ENCODE results near the gene GMDS. TPM values are rescaled to one million over a fixed set of nuclear protein-coding genes. Genes with fewer than 3 reads are reported as not detected.

GMDS gene
- total and polyA plus RNA-seq, 11 donors, result 4.5 to 10.7 (median 7.0) TPM

DNA sequence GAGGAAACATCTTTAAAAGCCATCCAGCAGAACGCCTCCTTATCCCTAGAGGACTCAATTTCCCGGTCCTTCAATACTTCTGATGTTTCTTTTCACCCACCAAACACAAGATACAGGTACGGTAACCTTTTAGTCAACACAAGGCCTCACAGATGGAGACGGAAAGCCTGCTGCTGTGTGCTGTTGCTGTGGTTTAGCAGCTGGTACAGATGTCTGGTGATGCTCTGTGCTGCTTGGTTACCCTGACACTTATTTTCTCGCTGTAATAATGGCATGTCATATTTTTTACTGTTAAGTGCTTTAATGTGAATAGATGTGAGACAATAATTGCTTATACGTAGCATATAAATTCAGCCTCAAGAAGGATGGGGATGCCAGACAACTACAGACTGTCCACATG, 25.3 kb downstream of the GMDS start:
- WGBS, 4 donors, result 79 to 86% (median 81%) methylated on average over 6 of the region's 6 CpGs
- intact Hi-C loops (cut with DNase I), result no loop called here

DNA sequence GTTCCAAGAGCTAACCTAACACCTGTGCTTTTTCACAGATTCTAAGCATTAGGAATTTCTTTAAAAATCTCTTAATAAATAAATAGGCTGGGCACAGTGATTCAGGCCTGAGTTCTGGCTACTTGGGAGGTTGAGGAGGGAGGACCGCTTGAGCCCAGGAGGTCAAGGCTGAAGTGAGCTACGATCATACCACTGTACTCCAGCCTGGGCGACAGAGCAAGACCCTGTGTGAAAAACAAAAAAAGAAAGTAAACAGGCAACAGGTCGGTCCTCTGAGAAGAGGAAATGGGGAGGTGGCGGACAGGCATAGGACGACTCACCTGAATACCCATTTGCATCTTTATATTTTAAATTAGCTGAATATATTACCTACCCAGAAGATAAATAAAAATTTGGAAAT, 26.5 kb downstream of the GMDS start:
- no peaks in the 10 kb centered on the region for H3K27me3 ChIP-seq
- no peaks in the 10 kb centered on the region for H3K9me3 ChIP-seq
- ATAC-seq, result no peak
- DNase-seq, result no peak
- intact Hi-C loops (cut with DNase I), result loop anchor here in 3 of 10 donors (10.0 kb wide), 2 partner anchors 136 to 416 kb away; no protein-coding TSS in a partner anchor
- 89 to 95% (median 93%) methylated on average over 6 of the region's 6 CpGs for WGBS, 4 donors
- TF ChIP-seq, protein P1, sequence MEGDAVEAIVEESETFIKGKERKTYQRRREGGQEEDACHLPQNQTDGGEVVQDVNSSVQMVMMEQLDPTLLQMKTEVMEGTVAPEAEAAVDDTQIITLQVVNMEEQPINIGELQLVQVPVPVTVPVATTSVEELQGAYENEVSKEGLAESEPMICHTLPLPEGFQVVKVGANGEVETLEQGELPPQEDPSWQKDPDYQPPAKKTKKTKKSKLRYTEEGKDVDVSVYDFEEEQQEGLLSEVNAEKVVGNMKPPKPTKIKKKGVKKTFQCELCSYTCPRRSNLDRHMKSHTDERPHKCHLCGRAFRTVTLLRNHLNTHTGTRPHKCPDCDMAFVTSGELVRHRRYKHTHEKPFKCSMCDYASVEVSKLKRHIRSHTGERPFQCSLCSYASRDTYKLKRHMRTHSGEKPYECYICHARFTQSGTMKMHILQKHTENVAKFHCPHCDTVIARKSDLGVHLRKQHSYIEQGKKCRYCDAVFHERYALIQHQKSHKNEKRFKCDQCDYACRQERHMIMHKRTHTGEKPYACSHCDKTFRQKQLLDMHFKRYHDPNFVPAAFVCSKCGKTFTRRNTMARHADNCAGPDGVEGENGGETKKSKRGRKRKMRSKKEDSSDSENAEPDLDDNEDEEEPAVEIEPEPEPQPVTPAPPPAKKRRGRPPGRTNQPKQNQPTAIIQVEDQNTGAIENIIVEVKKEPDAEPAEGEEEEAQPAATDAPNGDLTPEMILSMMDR (IDR thresholded peaks at IDR 0.05), result no peak
- no peak for TF ChIP-seq POLR2A (IDR thresholded peaks at IDR 0.05)
- peaks cover 0 to 11% (median 4%) of the 10 kb centered on the region in 12 donors for H3K4me1 ChIP-seq
- no peak overlapping the region for H3K27ac ChIP-seq
- H3K4me3 ChIP-seq, result no peak overlapping the region
- H3K36me3 ChIP-seq, result no peaks in the 10 kb centered on the region

More for the DNA sequence above, 25.3 kb downstream of the GMDS start:
- Histone ChIP-seq H3K27ac (no peak overlapping the region), H3K27me3 (no peaks in the 10 kb centered on the region), H3K4me1 (peaks cover 0 to 11% (median 4%) of the 10 kb centered on the region in 12 donors), H3K9me3 (no peaks in the 10 kb centered on the region), H3K36me3 (no peaks in the 10 kb centered on the region), H3K4me3 (no peak overlapping the region)
- ATAC-seq, result no peak
- TF ChIP-seq POLR2A (IDR thresholded peaks at IDR 0.05), result no peak
- TF ChIP-seq, protein P1 (IDR thresholded peaks at IDR 0.05), result no peak
- DNase-seq, result no peak

DNA sequence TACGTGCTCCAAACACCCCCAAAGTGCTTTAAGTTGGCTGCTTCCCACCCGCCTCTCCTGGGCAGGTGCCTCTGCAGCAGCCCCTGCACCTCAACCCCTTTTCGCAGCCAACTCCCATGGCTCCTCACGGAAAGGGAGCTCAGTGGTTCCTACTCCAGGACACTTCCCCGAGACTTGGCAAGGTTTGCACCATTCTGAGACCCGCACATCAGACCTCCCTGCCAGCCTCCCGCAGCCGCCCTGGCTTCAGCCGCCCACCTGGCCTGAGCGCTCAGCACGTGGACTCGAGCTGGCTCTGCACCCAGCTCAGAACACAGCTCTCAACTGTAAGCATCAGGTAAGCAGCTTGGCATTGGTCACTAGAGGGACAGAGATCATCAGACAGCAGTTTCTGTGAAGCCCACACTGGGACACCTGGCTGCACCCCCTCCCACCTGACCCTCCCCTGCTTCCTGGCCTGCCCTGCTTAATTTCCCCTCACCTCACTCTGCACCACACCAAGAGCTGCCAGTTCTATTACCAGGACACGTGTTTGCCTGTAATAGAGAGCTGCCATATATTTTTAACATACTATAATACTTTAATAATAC, 28.5 kb downstream of the GMDS start:
- Histone ChIP-seq H3K4me1 (peaks cover 0 to 4% (median 0%) of the 10 kb centered on the region in 12 donors), H3K36me3 (no peaks in the 10 kb centered on the region), H3K27me3 (no peaks in the 10 kb centered on the region), H3K27ac (no peak overlapping the region), H3K9me3 (no peaks in the 10 kb centered on the region), H3K4me3 (no peak overlapping the region)
- no peak for ATAC-seq
- no peak for TF ChIP-seq POLR2A (IDR thresholded peaks at IDR 0.05)
- TF ChIP-seq, protein P1 (IDR thresholded peaks at IDR 0.05), result no peak
- no peak for DNase-seq
- 94 to 96% (median 95%) methylated on average over 13 of the region's 13 CpGs for WGBS, 4 donors
- intact Hi-C loops (cut with DNase I), result loop anchor here in 3 of 10 donors (10.0 kb wide), 2 partner anchors 138 to 418 kb away; no protein-coding TSS in a partner anchor

DNA sequence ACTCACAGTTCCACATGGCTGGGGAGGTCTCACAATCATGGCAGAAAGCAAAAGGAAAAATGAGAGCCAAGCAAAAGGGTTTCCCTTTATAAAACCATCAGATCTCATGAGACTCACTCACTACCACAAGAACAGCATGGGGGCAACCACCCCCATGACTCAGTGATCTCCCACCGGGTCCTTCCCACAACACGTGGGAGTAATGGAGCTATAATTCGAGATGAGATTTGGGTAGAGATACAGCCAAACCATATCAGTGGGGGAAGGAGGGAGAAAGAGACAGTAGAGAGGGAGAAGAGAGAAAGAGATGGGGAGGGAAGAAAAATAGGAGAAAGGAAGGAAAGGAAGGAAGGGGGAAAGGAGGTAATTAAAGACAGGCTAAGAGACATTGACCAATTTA, 30.1 kb downstream of the GMDS start:
- no peaks in the 10 kb centered on the region for H3K36me3 ChIP-seq
- peaks cover 0 to 4% (median 0%) of the 10 kb centered on the region in 12 donors for H3K4me1 ChIP-seq
- H3K27me3 ChIP-seq, result no peaks in the 10 kb centered on the region
- no peaks in the 10 kb centered on the region for H3K9me3 ChIP-seq
- intact Hi-C loops (cut with DNase I), result loop anchor here in 3 of 10 donors (10.0 kb wide), 2 partner anchors 139 to 419 kb away; no protein-coding TSS in a partner anchor
- no peak overlapping the region for H3K4me3 ChIP-seq
- TF ChIP-seq, protein P1 (IDR thresholded peaks at IDR 0.05), result no peak
- TF ChIP-seq POLR2A (IDR thresholded peaks at IDR 0.05), result no peak
- ATAC-seq (no peak), DNase-seq (no peak)
- 70 to 78% (median 74%) methylated on average over 3 of the region's 3 CpGs for WGBS, 4 donors
- no peak overlapping the region for H3K27ac ChIP-seq

All from heart left ventricle (tissue), 16 donors.